Gastrocnemius medialis (tissue), 4 donors: ENCODE measurements around the gene FYB1.

ENCODE experiments used
- CTCF ChIP-seq, 5 experiments: fragments of 450-650 bp in 3 of 5; fragments of 200-600 bp in 2 of 5; sonication (generic) in 2 of 5; IDR thresholded peaks in 4 of 5; conservative IDR thresholded peaks in 1 of 5; 1 replicate in 4 of 5; 2 replicates in 1 of 5; pipeline ENCODE4 v1.5.1; 2016 to 2019; ENCODE audit warnings: antibody characterized with exemption in 5 of 5, mild to moderate bottlenecking in 3 of 5, moderate library complexity in 3 of 5
- POLR2A ChIP-seq, 2 donors: fragments of 450-650 bp; IDR thresholded peaks; one replicate each; pipeline ENCODE4 v1.6.1; 2017; ENCODE audit warnings: antibody characterized with exemption in 2 of 2, mild to moderate bottlenecking in 2 of 2, moderate library complexity in 2 of 2

- TF ChIP-seq CTCF (IDR thresholded peaks at IDR 0.05 in 4 of 5, conservative IDR thresholded peaks at IDR 0.05 in 1 of 5) (no peak), POLR2A (IDR thresholded peaks at IDR 0.05) (no peak)
Observed at GRCh38 chr5:39143151-39143860, 76.1 kb downstream of the FYB1 start.
